ENCODE measurements around the gene MYO1F.
"Not testable (repeated sequence)": the region's sequence is repeated elsewhere in the genome, so short reads cannot be mapped to it uniquely, and the experiment has no call there.

MYO1F gene

GRCh38 chr19:8577247-8577646 lies at the start of gene MYO1F:
MYO1F (minus strand) TSS chr19:8577442; CDS start chr19:8577309, 133 bp downstream.
- DNase-seq = no peak

- DNase-seq = no peak
Measured at GRCh38 chr19:8626842-8627241, 49.6 kb upstream of the MYO1F start.

GRCh38 chr19:8622886-8623285 lies 45.6 kb upstream of the MYO1F start:
- not testable (repeated sequence) for DNase-seq

GRCh38 chr19:8618751-8619150 lies 41.5 kb upstream of the MYO1F start:
- DNase-seq = no peak

GRCh38 chr19:8617984-8618383 lies 40.7 kb upstream of the MYO1F start:
- no peak for DNase-seq

- not testable (repeated sequence) for DNase-seq
Measured at GRCh38 chr19:8617325-8617724, 40.1 kb upstream of the MYO1F start.

- DNase-seq = no peak
Measured at GRCh38 chr19:8616861-8617260, 39.6 kb upstream of the MYO1F start.

- peak; percentile 35 to 55 for DNase-seq
Measured at GRCh38 chr19:8615813-8616596, 38.8 kb upstream of the MYO1F start.

GRCh38 chr19:8615024-8615423 lies 37.8 kb upstream of the MYO1F start:
- no peak for DNase-seq

- no peak for DNase-seq
Measured at GRCh38 chr19:8614455-8614854, 37.2 kb upstream of the MYO1F start.

GRCh38 chr19:8612807-8613171 lies 35.5 kb upstream of the MYO1F start:
- DNase-seq = no peak

GRCh38 chr19:8611877-8612806 lies 34.9 kb upstream of the MYO1F start:
- no peak for DNase-seq

GRCh38 chr19:8611391-8611876 lies 34.2 kb upstream of the MYO1F start:
- DNase-seq = no peak

- DNase-seq = no peak
Measured at GRCh38 chr19:8610936-8611300, 33.7 kb upstream of the MYO1F start.

GRCh38 chr19:8610041-8610935 lies 33.0 kb upstream of the MYO1F start, which contains the start of gene ADAMTS10:
ADAMTS10 (minus strand) TSS chr19:8610715; CDS start chr19:8605710, 5,005 bp downstream.
- peak; percentile 32 to 41 for DNase-seq

GRCh38 chr19:8609279-8610040 lies 32.2 kb upstream of the MYO1F start:
- peak in 1 of 2 donors; percentile 6 for DNase-seq

- no peak for DNase-seq
Measured at GRCh38 chr19:8608941-8609278, 31.7 kb upstream of the MYO1F start.

GRCh38 chr19:8607386-8607785 lies 30.1 kb upstream of the MYO1F start:
- no peak for DNase-seq

- no peak for DNase-seq
Measured at GRCh38 chr19:8605514-8605913, 28.3 kb upstream of the MYO1F start.

- DNase-seq = no peak
Measured at GRCh38 chr19:8601796-8602195, 24.6 kb upstream of the MYO1F start.

- DNase-seq = no peak
Measured at GRCh38 chr19:8600816-8601215, 23.6 kb upstream of the MYO1F start.

GRCh38 chr19:8600064-8600463 lies 22.8 kb upstream of the MYO1F start:
- no peak for DNase-seq
